SK-N-SH (cell line): ENCODE measurements around the gene THSD4. TPM values are rescaled to one million over a fixed set of nuclear protein-coding genes. Genes with fewer than 3 reads are reported as not detected.

ENCODE experiments used
- CTCF ChIA-PET: fragments of 300-600, 350-600 bp; formaldehyde crosslinking; extraction: SDS; loops from one replicate; lab custom pipeline; 2021; lab: Yijun Ruan, JAX
- POLR2A ChIA-PET: fragments of 350-600 bp; sonication (Branson Sonifier 250); formaldehyde crosslinking; extraction: SDS; loops from one replicate; lab custom pipeline; 2020; ENCODE audit warnings: antibody characterized with exemption, inconsistent platforms; lab: Yijun Ruan, JAX
- DNase-seq: peaks from one replicate; pipeline ENCODE4 v3.0.0; 2012
- H2AFZ ChIP-seq: fragments of 200-600 bp; sonication (generic); 2 replicates; pipeline ENCODE4 v1.8.1; 2016; ENCODE audit warnings: antibody characterized with exemption, mild to moderate bottlenecking, low read depth
- H3F3A ChIP-seq: fragments of 200-600 bp; sonication (generic); replicated peaks from 2 replicates; pipeline ENCODE3; 2016; ENCODE audit warnings: antibody characterized with exemption, mild to moderate bottlenecking; ENCODE audit not compliant: insufficient read depth
- H3K27ac ChIP-seq, 2 experiments: fragments of 200-500 bp in 1 of 2; fragments of 200-600 bp in 1 of 2; sonication (Bioruptor generic) in 1 of 2; sonication (generic), shearing (Covaris generic) in 1 of 2; 2 replicates each; pipeline versions ENCODE4 v1.5.1 to v1.6.1; 2014 to 2016; ENCODE audit warnings: low read depth in 2 of 2, inconsistent platforms in 1 of 2, low read length in 1 of 2, mild to moderate bottlenecking in 1 of 2, mixed read lengths in 1 of 2
- H3K27me3 ChIP-seq: fragments of 200-600 bp; sonication (generic), shearing (Covaris generic); 2 replicates; pipeline ENCODE4 v1.6.1; 2016; ENCODE audit warnings: mixed run types; ENCODE audit not compliant: insufficient read depth
- H3K36me3 ChIP-seq, 2 experiments: fragments of 200-500 bp in 1 of 2; fragments of 200-600 bp in 1 of 2; sonication (Bioruptor generic) in 1 of 2; sonication (generic) in 1 of 2; replicated peaks in 1 of 2; 2 replicates each; pipeline versions ENCODE3 to v1.5.1; 2014 to 2016; ENCODE audit warnings: low read length in 1 of 2, mild to moderate bottlenecking in 1 of 2; ENCODE audit not compliant: insufficient read depth in 2 of 2, control insufficient read depth in 1 of 2
- H3K4me1 ChIP-seq, 2 experiments: fragments of 200-500 bp in 1 of 2; fragments of 200-600 bp in 1 of 2; sonication (Bioruptor generic) in 1 of 2; sonication (generic), shearing (Covaris generic) in 1 of 2; 2 replicates each; pipeline versions ENCODE4 v1.5.1 to v1.6.1; 2014 to 2016; ENCODE audit warnings: low read depth in 1 of 2, low read length in 1 of 2, mixed run types in 1 of 2; ENCODE audit not compliant: insufficient read depth in 2 of 2, control insufficient read depth in 1 of 2
- H3K4me2 ChIP-seq: fragments of 200-600 bp; sonication (generic), shearing (Covaris generic); 2 replicates; pipeline ENCODE4 v1.6.1; 2017; ENCODE audit warnings: mixed run types
- H3K4me3 ChIP-seq, 2 experiments: fragments of 200-500 bp in 1 of 2; fragments of 200-600 bp in 1 of 2; sonication (Bioruptor generic) in 1 of 2; sonication (generic), shearing (Covaris generic) in 1 of 2; 2 replicates each; pipeline versions ENCODE4 v1.5.1 to v1.8.1; 2014 to 2016; ENCODE audit warnings: low read depth in 2 of 2, inconsistent platforms in 1 of 2, low read length in 1 of 2, mild to moderate bottlenecking in 1 of 2, mixed read lengths in 1 of 2, moderate library complexity in 1 of 2
- H3K79me2 ChIP-seq: fragments of 200-600 bp; sonication (generic); 2 replicates; pipeline ENCODE4 v1.8.1; 2017; ENCODE audit warnings: mild to moderate bottlenecking; ENCODE audit not compliant: insufficient read depth
- H3K9ac ChIP-seq: fragments of 200-600 bp; sonication (generic); 2 replicates; pipeline ENCODE4 v1.6.1; 2017; ENCODE audit warnings: mixed run types
- H3K9me2 ChIP-seq: fragments of 200-600 bp; sonication (generic); 2 replicates; pipeline ENCODE4 v1.6.1; 2017; ENCODE audit warnings: mixed run types
- H3K9me3 ChIP-seq: fragments of 200-600 bp; sonication (generic); 2 replicates; pipeline ENCODE4 v1.6.1; 2017; ENCODE audit warnings: mixed run types, mild to moderate bottlenecking, moderate library complexity
- H4K20me1 ChIP-seq: fragments of 200-600 bp; sonication (generic); 2 replicates; pipeline ENCODE4 v1.6.1; 2017; ENCODE audit warnings: mild to moderate bottlenecking, mixed run types; ENCODE audit not compliant: insufficient read depth
- CHD2 ChIP-seq: fragments of 150-350 bp; IDR thresholded peaks from 2 replicates; pipeline ENCODE4 v1.6.1; 2018; ENCODE audit warnings: low read length; ENCODE audit not compliant: partially characterized antibody
- FOXM1 ChIP-seq: IDR thresholded peaks from 2 replicates; pipeline ENCODE4 v1.4.0; 2012; ENCODE audit warnings: low read depth, mild to moderate bottlenecking
- JUND ChIP-seq: IDR thresholded peaks from 2 replicates; pipeline ENCODE4 v1.4.0; 2012
- NRF1 ChIP-seq: IDR thresholded peaks from 2 replicates; pipeline ENCODE4 v1.6.1; 2012; ENCODE audit warnings: low read depth, mild to moderate bottlenecking, low read length
- POLR2AphosphoS5 ChIP-seq: IDR thresholded peaks from 2 replicates; pipeline ENCODE4 v1.6.1; 2012; ENCODE audit warnings: low read depth, low read length
- SIN3A ChIP-seq: IDR thresholded peaks from 2 replicates; pipeline ENCODE4 v1.6.1; 2012; ENCODE audit warnings: low read depth, mild to moderate bottlenecking, low read length, moderate library complexity, borderline replicate concordance
- WGBS: methylation state at CpG from one replicate; pipeline ENCODE4 v1.1.6; 2017; ENCODE audit warnings: low lambda C conversion rate; 5-methylcytosine and 5-hydroxymethylcytosine counted together
- polyA plus RNA-seq, 3 experiments: library from polyadenylated mRNA; depleted of rRNA; stranded (reverse); fragments of >200 nt; gene quantifications; 2 replicates each; pipeline ENCODE4 v1.2.3, GENCODE V29; 2012
- TF ChIP-seq, protein P1 (sequence below): IDR thresholded peaks from 2 replicates; pipeline ENCODE4 v1.4.0; 2012; ENCODE audit warnings: low read depth
- TF ChIP-seq, protein P2 (sequence below): fragments of 150-350 bp; IDR thresholded peaks from 2 replicates; pipeline ENCODE4 v1.6.1; 2017; ENCODE audit warnings: antibody characterized with exemption, low read length, low read depth, borderline replicate concordance
- TF ChIP-seq, protein P3 (sequence below): IDR thresholded peaks from 2 replicates; pipeline ENCODE4 v1.4.0; 2012; ENCODE audit warnings: low read depth, borderline replicate concordance

The THSD4 gene
- polyA plus RNA-seq, 1 of the 3 experiments (the other 2 are of a cell fraction), result 79.1 TPM

DNA sequence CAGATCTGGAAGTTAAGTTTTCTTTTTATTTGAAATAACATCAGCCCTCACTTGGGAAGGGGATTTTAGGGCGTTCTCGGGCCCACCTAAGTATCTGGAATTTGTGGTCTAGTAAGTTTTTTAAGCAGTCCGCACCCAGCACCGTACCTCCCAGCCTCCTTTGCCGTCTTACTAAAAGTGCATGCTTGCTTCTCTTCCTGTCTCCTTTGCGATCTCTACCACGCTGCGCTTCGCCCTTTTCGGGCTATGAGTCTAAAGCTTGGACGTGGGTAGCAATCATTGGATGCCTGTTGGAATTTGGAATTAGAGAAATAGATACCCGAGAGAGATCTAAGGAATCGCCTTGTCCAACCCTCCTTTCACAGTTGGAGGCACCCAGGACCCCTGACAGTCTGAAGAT lies 1.1 kb downstream of the THSD4 start:
- Histone ChIP-seq H4K20me1 (no peaks in the 10 kb centered on the region), H3K9ac (peak overlapping the region; percentile 89), H3K27me3 (no peaks in the 10 kb centered on the region), H3K9me3 (no peaks in the 10 kb centered on the region), H3K36me3 (peaks cover 0 to 2% of the 10 kb centered on the region in 2 experiments), H3K27ac (peak overlapping the region in 1 of 2 experiments; percentile 78; a peak in 2 of 4 replicates), H2AFZ (0 out of 2 replicates have a peak overlapping the region, but pooled peaks have one; percentile 63), H3K79me2 (peaks cover 57% of the 10 kb centered on the region), H3K9me2 (no peaks in the 10 kb centered on the region), H3K4me1 (peaks cover 0 to 11% of the 10 kb centered on the region in 2 experiments; a peak in 1 of 4 replicates), H3F3A (peaks cover 16% of the 10 kb centered on the region), H3K4me2 (peak overlapping the region; percentile 93), H3K4me3 (peak overlapping the region; percentile 61 to 87)
- ChIA-PET POLR2A (no interaction called here), CTCF (interaction anchor here (0.6 to 2.4 kb wide), 8 partner anchors 9 to 328 kb away, joined by 3 to 13 read pairs (median 8); no protein-coding TSS in a partner anchor)
- TF ChIP-seq, protein P1, sequence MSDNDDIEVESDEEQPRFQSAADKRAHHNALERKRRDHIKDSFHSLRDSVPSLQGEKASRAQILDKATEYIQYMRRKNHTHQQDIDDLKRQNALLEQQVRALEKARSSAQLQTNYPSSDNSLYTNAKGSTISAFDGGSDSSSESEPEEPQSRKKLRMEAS, result no peak
- TF ChIP-seq SIN3A (no peak), NRF1 (no peak), FOXM1 (no peak), CHD2 (no peak), JUND (no peak), POLR2AphosphoS5 (no peak)
- TF ChIP-seq, protein P2, sequence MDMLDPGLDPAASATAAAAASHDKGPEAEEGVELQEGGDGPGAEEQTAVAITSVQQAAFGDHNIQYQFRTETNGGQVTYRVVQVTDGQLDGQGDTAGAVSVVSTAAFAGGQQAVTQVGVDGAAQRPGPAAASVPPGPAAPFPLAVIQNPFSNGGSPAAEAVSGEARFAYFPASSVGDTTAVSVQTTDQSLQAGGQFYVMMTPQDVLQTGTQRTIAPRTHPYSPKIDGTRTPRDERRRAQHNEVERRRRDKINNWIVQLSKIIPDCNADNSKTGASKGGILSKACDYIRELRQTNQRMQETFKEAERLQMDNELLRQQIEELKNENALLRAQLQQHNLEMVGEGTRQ, result no peak
- 72% methylated on average over 13 of the region's 13 CpGs for WGBS
- DNase-seq, result no peak

DNA sequence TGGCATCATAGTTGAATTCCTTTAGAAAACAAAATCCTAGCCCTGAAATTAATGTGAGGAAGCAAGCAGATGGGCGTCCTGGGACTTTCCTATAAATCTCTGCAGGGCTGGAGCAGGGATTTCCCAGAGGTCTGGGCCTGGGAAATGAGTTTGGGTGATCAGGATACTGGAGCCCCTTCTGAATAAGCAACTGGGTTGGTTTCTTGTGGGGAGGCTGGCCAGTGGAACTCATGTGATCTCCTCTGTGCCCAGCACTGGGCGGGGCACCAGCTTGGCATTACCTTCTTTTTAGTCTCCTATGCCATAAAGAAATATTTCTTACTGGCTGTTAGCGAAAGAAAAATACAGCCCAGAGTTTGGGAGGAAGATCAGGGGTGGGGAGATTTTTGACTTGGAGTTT lies 1.7 kb downstream of the THSD4 start:
- Histone ChIP-seq H3K9me3 (no peaks in the 10 kb centered on the region), H3K4me1 (peaks cover 0 to 11% of the 10 kb centered on the region in 2 experiments; a peak in 1 of 4 replicates), H3F3A (peaks cover 16% of the 10 kb centered on the region), H3K9me2 (no peaks in the 10 kb centered on the region), H3K4me3 (peak overlapping the region; percentile 61 to 87; a peak in 3 of 4 replicates), H4K20me1 (no peaks in the 10 kb centered on the region), H3K4me2 (peak overlapping the region; percentile 93), H2AFZ (no peak overlapping the region), H3K27me3 (no peaks in the 10 kb centered on the region), H3K27ac (peak overlapping the region in 1 of 2 experiments; percentile 78; a peak in 1 of 4 replicates), H3K9ac (peak overlapping the region; percentile 89; the same call in 1 of the 2 replicates), H3K36me3 (peaks cover 0 to 2% of the 10 kb centered on the region in 2 experiments), H3K79me2 (peaks cover 62% of the 10 kb centered on the region)
- TF ChIP-seq, protein P3, sequence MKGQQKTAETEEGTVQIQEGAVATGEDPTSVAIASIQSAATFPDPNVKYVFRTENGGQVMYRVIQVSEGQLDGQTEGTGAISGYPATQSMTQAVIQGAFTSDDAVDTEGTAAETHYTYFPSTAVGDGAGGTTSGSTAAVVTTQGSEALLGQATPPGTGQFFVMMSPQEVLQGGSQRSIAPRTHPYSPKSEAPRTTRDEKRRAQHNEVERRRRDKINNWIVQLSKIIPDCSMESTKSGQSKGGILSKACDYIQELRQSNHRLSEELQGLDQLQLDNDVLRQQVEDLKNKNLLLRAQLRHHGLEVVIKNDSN, result 0 out of 2 replicates have a peak, but pooled peaks have one; percentile 21
- no peak for TF ChIP-seq FOXM1
- 67% methylated on average over 3 of the region's 3 CpGs for WGBS
- DNase-seq, result no peak
- POLR2A ChIA-PET, result no interaction called here
- CTCF ChIA-PET, result interaction anchor here (2.1 to 2.4 kb wide), 4 partner anchors 14 to 327 kb away, joined by 6 to 13 read pairs (median 10); no protein-coding TSS in a partner anchor
